ENCODE measurements around the gene B3GAT1. TPM values are rescaled to one million over a fixed set of nuclear protein-coding genes. Genes with fewer than 3 reads are reported as not detected.

B3GAT1 gene
- total RNA-seq, 3 donors from 2014 or later = 0.09 to 0.38 (median 0.22) TPM

- DNase-seq = peak in 1 of 3 donors; percentile 29
- intact Hi-C loops (cut with DNase I, micrococcal nuclease) = no loop called here
- no peaks in the 10 kb centered on the region for H3K4me1 ChIP-seq (ENCODE audit: low read depth)
- H3K36me3 ChIP-seq (ENCODE audit: low read depth) = no peaks in the 10 kb centered on the region
- no peak for TF ChIP-seq CTCF (IDR thresholded peaks at IDR 0.05)
- no peak for ATAC-seq
- no peaks in the 10 kb centered on the region for H3K9me3 ChIP-seq
- H3K4me3 ChIP-seq = no peak overlapping the region
These were observed 35.7 kb downstream of the B3GAT1 start for GRCh38 chr11:134376150-134376921.

GRCh38 chr11:134374891-134375550, 37.0 kb downstream of the B3GAT1 start:
- ATAC-seq (no peak), DNase-seq (peak in 1 of 3 donors; percentile 31)
- TF ChIP-seq CTCF (IDR thresholded peaks at IDR 0.05) = no peak
- Histone ChIP-seq H3K36me3 (ENCODE audit: low read depth) (no peaks in the 10 kb centered on the region), H3K4me1 (ENCODE audit: low read depth) (no peaks in the 10 kb centered on the region), H3K4me3 (no peak overlapping the region), H3K9me3 (no peaks in the 10 kb centered on the region)
- intact Hi-C loops (cut with DNase I, micrococcal nuclease) = no loop called here

DNA sequence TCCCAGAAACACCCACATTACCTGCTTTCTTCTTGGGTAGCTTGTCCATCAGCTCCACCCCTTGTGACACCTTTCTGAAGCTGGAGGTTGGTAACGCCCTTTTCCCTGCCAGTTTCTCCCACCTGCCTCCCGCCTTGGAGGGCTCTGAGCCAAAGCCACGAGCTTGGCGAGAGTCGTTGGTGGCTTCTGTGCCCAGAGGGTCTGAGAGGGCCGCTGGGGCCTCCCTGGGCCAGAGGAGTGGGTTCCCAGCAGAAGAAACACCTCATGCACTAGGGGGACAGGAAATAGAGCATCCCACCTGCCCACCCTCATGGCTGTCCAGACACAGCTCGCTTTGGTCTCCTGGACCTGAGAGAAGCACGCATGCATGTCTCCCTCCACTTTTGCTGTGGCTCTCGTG, 37.9 kb downstream of the B3GAT1 start:
- DNase-seq = peak in 1 of 3 donors; percentile 25
- intact Hi-C loops (cut with DNase I, micrococcal nuclease) = no loop called here
- Histone ChIP-seq H3K4me1 (ENCODE audit: low read depth) (no peaks in the 10 kb centered on the region), H3K9me3 (no peaks in the 10 kb centered on the region), H3K36me3 (ENCODE audit: low read depth) (no peaks in the 10 kb centered on the region), H3K4me3 (no peak overlapping the region)
- no peak for TF ChIP-seq CTCF (IDR thresholded peaks at IDR 0.05)
- ATAC-seq = no peak

GRCh38 chr11:134373591-134374052, 38.4 kb downstream of the B3GAT1 start:
- DNase-seq (peak in 2 of 3 donors; percentile 5 to 31), ATAC-seq (no peak)
- no peak for TF ChIP-seq CTCF (IDR thresholded peaks at IDR 0.05)
- no peaks in the 10 kb centered on the region for H3K4me1 ChIP-seq (ENCODE audit: low read depth)
- H3K9me3 ChIP-seq = no peaks in the 10 kb centered on the region
- no peaks in the 10 kb centered on the region for H3K36me3 ChIP-seq (ENCODE audit: low read depth)
- intact Hi-C loops (cut with DNase I, micrococcal nuclease) = no loop called here
- H3K4me3 ChIP-seq = no peak overlapping the region

GRCh38 chr11:134372961-134373360, 39.1 kb downstream of the B3GAT1 start:
- TF ChIP-seq CTCF (IDR thresholded peaks at IDR 0.05) = no peak
- ATAC-seq (no peak), DNase-seq (peak in 2 of 3 donors; percentile 5 to 14)

More at GRCh38 chr11:134372961-134373360, 39.1 kb downstream of the B3GAT1 start:
- intact Hi-C loops (cut with DNase I, micrococcal nuclease) = no loop called here
- no peaks in the 10 kb centered on the region for H3K9me3 ChIP-seq
- H3K4me1 ChIP-seq (ENCODE audit: low read depth) = no peaks in the 10 kb centered on the region
- H3K36me3 ChIP-seq (ENCODE audit: low read depth) = no peaks in the 10 kb centered on the region
- no peak overlapping the region for H3K4me3 ChIP-seq

Measured in mucosa of descending colon (tissue), 3 donors.